Tibial nerve (tissue), 4 donors: ENCODE measurements around the gene PRKAA2.

Experiments
- CTCF ChIP-seq, 5 experiments: fragments of 200-600 bp in 3 of 5; fragments of 450-650 bp in 2 of 5; sonication (generic) in 3 of 5; IDR thresholded peaks; one replicate each; pipeline ENCODE4 v1.5.1; 2016 to 2019; ENCODE audit warnings: antibody characterized with exemption in 5 of 5, mild to moderate bottlenecking in 3 of 5, moderate library complexity in 2 of 5
- EP300 ChIP-seq, 2 donors: sonication (generic); formaldehyde crosslinking; IDR thresholded peaks; one replicate each; pipeline ENCODE4 v1.6.1; 2017; ENCODE audit warnings: antibody characterized with exemption in 2 of 2, mild to moderate bottlenecking in 1 of 2

DNA sequence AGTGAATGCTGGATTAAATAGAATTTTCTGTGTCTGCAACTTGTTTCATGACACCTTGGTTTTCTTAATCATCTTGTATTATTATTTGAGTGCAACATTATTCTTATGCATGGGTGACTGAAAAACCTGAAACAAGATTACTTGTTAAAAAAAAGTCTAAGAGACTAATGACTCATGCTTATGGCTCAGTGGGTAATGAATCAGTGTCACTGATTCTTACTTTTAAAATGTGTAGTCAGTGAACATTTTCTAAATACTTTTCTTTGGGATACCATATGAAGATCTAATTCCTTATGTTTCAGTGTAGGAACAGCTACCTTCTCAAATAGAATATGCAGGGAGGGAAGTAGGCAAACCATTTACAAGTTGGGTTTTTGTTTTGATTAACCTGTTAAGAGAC is 65.5 kb downstream of the PRKAA2 start:
- TF ChIP-seq CTCF (IDR thresholded peaks at IDR 0.05): no peak
- TF ChIP-seq EP300 (IDR thresholded peaks at IDR 0.05): no peak
